ENCODE results near the gene KRT27. TPM values are rescaled to one million over a fixed set of nuclear protein-coding genes. Genes with fewer than 3 reads are reported as not detected.
A peak's percentile ranks its signal among the peaks of the same experiment; 100 is the strongest.

KRT27 gene
- total RNA-seq, 1 donor from 2014 or later, result not detected

- Mint-ChIP-seq H3K27me3 (ENCODE audit: low read depth, unreplicated experiment) (no peaks in the 10 kb centered on the region), H3K36me3 (ENCODE audit: low read depth, unreplicated experiment) (peaks cover 4% of the 10 kb centered on the region), H3K27ac (ENCODE audit: unreplicated experiment) (no peak overlapping the region), H3K4me3 (ENCODE audit: unreplicated experiment) (no peak overlapping the region), H3K9me3 (ENCODE audit: unreplicated experiment) (no peaks in the 10 kb centered on the region), H3K4me1 (ENCODE audit: low read depth, unreplicated experiment) (peaks cover 15% of the 10 kb centered on the region)
- no peak overlapping the region for H2AFZ ChIP-seq (ENCODE audit: low read depth, low read length)
- H3K36me3 ChIP-seq (ENCODE audit: insufficient read depth, low read length), result peaks cover 12% of the 10 kb centered on the region
- no peak overlapping the region for H3K27ac ChIP-seq (ENCODE audit: low read depth, low read length)
- H4K20me1 ChIP-seq (ENCODE audit: insufficient read depth, low read length), result no peaks in the 10 kb centered on the region
- FAIRE-seq (no peak), DNase-seq (ENCODE audit: low read depth) (peak; percentile 8)
- no peak for TF ChIP-seq CTCF (IDR thresholded peaks at IDR 0.05; ENCODE audit: insufficient read depth, low read depth, low read length)
- no peak for TF ChIP-seq EZH2 (IDR thresholded peaks at IDR 0.05; ENCODE audit: insufficient read depth, low read length)
- H3K4me2 ChIP-seq (ENCODE audit: low read length), result no peak overlapping the region
- no peak overlapping the region for H3K9ac ChIP-seq (ENCODE audit: low read length)
- H3K79me2 ChIP-seq (ENCODE audit: insufficient read depth, low read length), result peaks cover 38% of the 10 kb centered on the region
- no peak overlapping the region for H3K4me3 ChIP-seq (ENCODE audit: insufficient read depth, low read depth, low read length)
- H3K9me3 ChIP-seq (ENCODE audit: insufficient read depth, low read depth, low read length), result no peaks in the 10 kb centered on the region
- H3K4me1 ChIP-seq (ENCODE audit: insufficient read depth, low read length), result peaks cover 7% of the 10 kb centered on the region
- no peaks in the 10 kb centered on the region for H3K27me3 ChIP-seq (ENCODE audit: insufficient read depth, low read length)
These were observed 39.2 kb upstream of the KRT27 start for GRCh38 chr17:40821536-40821935.

GRCh38 chr17:40820228-40820838, 38.0 kb upstream of the KRT27 start:
- H3K27me3 Mint-ChIP-seq (ENCODE audit: low read depth, unreplicated experiment), result no peaks in the 10 kb centered on the region
- H3K27ac ChIP-seq (ENCODE audit: low read depth, low read length), result no peak overlapping the region
- no peaks in the 10 kb centered on the region for H3K27me3 ChIP-seq (ENCODE audit: insufficient read depth, low read length)
- peaks cover 7% of the 10 kb centered on the region for H3K4me1 ChIP-seq (ENCODE audit: insufficient read depth, low read length)
- H3K4me1 Mint-ChIP-seq (ENCODE audit: low read depth, unreplicated experiment), result peaks cover 13% of the 10 kb centered on the region
- DNase-seq (ENCODE audit: low read depth) (no peak), FAIRE-seq (no peak)
- H3K36me3 ChIP-seq (ENCODE audit: insufficient read depth, low read length), result peaks cover 13% of the 10 kb centered on the region
- H4K20me1 ChIP-seq (ENCODE audit: insufficient read depth, low read length), result no peaks in the 10 kb centered on the region
- H3K79me2 ChIP-seq (ENCODE audit: insufficient read depth, low read length), result peaks cover 26% of the 10 kb centered on the region
- no peak overlapping the region for H3K4me3 ChIP-seq (ENCODE audit: insufficient read depth, low read depth, low read length)
- no peak overlapping the region for H2AFZ ChIP-seq (ENCODE audit: low read depth, low read length)
- H3K36me3 Mint-ChIP-seq (ENCODE audit: low read depth, unreplicated experiment), result peaks cover 5% of the 10 kb centered on the region
- H3K4me2 ChIP-seq (ENCODE audit: low read length), result peak overlapping the region; percentile 87
- H3K9ac ChIP-seq (ENCODE audit: low read length), result no peak overlapping the region
- no peaks in the 10 kb centered on the region for H3K9me3 Mint-ChIP-seq (ENCODE audit: unreplicated experiment)
- peak overlapping the region; percentile 80 for H3K27ac Mint-ChIP-seq (ENCODE audit: unreplicated experiment)
- H3K4me3 Mint-ChIP-seq (ENCODE audit: unreplicated experiment), result peak overlapping the region; percentile 94
- no peaks in the 10 kb centered on the region for H3K9me3 ChIP-seq (ENCODE audit: insufficient read depth, low read depth, low read length)
- no peak for TF ChIP-seq CTCF (IDR thresholded peaks at IDR 0.05; ENCODE audit: insufficient read depth, low read depth, low read length)
- no peak for TF ChIP-seq EZH2 (IDR thresholded peaks at IDR 0.05; ENCODE audit: insufficient read depth, low read length)

GRCh38 chr17:40819528-40820125, 37.3 kb upstream of the KRT27 start:
- H3K4me1 ChIP-seq (ENCODE audit: insufficient read depth, low read length), result peaks cover 7% of the 10 kb centered on the region
- H3K27ac ChIP-seq (ENCODE audit: low read depth, low read length), result peak overlapping the region; percentile 80
- H3K4me2 ChIP-seq (ENCODE audit: low read length), result peak overlapping the region; percentile 87
- Mint-ChIP-seq H3K27me3 (ENCODE audit: low read depth, unreplicated experiment) (no peaks in the 10 kb centered on the region), H3K4me1 (ENCODE audit: low read depth, unreplicated experiment) (peaks cover 13% of the 10 kb centered on the region), H3K9me3 (ENCODE audit: unreplicated experiment) (no peaks in the 10 kb centered on the region), H3K4me3 (ENCODE audit: unreplicated experiment) (peak overlapping the region; percentile 94), H3K27ac (ENCODE audit: unreplicated experiment) (peak overlapping the region; percentile 96), H3K36me3 (ENCODE audit: low read depth, unreplicated experiment) (peaks cover 5% of the 10 kb centered on the region)
- FAIRE-seq (no peak), DNase-seq (ENCODE audit: low read depth) (peak; percentile 13)
- TF ChIP-seq CTCF (IDR thresholded peaks at IDR 0.05; ENCODE audit: insufficient read depth, low read depth, low read length), result no peak
- TF ChIP-seq EZH2 (IDR thresholded peaks at IDR 0.05; ENCODE audit: insufficient read depth, low read length), result no peak
- H2AFZ ChIP-seq (ENCODE audit: low read depth, low read length), result peak overlapping the region; percentile 43
- H4K20me1 ChIP-seq (ENCODE audit: insufficient read depth, low read length), result no peaks in the 10 kb centered on the region
- peaks cover 13% of the 10 kb centered on the region for H3K36me3 ChIP-seq (ENCODE audit: insufficient read depth, low read length)
- no peaks in the 10 kb centered on the region for H3K27me3 ChIP-seq (ENCODE audit: insufficient read depth, low read length)
- peaks cover 24% of the 10 kb centered on the region for H3K79me2 ChIP-seq (ENCODE audit: insufficient read depth, low read length)
- H3K4me3 ChIP-seq (ENCODE audit: insufficient read depth, low read depth, low read length), result peak overlapping the region; percentile 78
- H3K9me3 ChIP-seq (ENCODE audit: insufficient read depth, low read depth, low read length), result no peaks in the 10 kb centered on the region
- peak overlapping the region; percentile 80 for H3K9ac ChIP-seq (ENCODE audit: low read length)
